ENCODE data around the gene ANKS4B.
"Not testable (repeated sequence)": the region's sequence is repeated elsewhere in the genome, so short reads cannot be mapped to it uniquely, and the experiment has no call there.

The ANKS4B gene

DNA sequence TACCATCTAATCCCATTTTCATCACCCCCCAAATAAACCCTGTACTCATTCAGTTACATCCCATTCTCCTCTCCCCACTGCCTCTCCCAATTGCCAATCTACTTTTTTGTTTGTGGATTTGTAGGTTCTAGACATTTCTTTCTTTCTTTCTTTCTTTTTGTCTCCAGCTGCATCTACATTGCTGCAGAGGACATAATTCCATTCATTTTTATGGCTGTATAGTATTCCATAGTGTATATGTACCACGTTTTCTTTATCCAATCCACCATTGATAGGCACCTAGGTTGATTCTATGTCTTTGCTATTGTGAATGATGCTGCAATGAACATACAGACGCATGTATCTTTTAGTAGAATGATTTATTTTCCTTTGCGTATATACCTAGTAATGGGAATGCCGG is 50.9 kb downstream of the ANKS4B start:
- H3K4me3 ChIP-seq (replicated peaks in 1 of 2; ENCODE audit: low read depth in 2 of 2, low read length in 2 of 2), result no peak overlapping the region
- DNase-seq (ENCODE audit: low read depth in 2 of 2), result no peak
- TF ChIP-seq, protein P1, sequence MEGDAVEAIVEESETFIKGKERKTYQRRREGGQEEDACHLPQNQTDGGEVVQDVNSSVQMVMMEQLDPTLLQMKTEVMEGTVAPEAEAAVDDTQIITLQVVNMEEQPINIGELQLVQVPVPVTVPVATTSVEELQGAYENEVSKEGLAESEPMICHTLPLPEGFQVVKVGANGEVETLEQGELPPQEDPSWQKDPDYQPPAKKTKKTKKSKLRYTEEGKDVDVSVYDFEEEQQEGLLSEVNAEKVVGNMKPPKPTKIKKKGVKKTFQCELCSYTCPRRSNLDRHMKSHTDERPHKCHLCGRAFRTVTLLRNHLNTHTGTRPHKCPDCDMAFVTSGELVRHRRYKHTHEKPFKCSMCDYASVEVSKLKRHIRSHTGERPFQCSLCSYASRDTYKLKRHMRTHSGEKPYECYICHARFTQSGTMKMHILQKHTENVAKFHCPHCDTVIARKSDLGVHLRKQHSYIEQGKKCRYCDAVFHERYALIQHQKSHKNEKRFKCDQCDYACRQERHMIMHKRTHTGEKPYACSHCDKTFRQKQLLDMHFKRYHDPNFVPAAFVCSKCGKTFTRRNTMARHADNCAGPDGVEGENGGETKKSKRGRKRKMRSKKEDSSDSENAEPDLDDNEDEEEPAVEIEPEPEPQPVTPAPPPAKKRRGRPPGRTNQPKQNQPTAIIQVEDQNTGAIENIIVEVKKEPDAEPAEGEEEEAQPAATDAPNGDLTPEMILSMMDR (IDR thresholded peaks at IDR 0.05; ENCODE audit: low read depth, low read length), result no peak

DNA sequence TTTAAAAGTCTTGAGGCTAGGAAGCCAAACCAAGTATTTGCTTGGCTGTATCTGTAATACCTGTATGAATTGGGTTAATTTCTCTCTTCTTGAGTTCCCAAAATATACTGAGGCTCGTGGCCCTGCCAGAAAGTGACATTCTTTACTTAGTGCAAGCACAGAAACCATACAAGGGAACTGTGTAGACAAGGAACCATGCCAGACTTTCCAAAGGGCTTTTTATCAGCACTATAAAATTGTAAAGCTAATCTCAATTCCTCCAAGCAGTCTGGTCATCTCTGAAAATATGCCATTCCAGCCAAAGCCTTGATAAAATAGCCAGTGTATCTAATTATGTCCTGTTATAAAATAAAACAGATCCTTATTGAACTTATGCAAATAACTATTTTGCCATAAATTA is 51.8 kb downstream of the ANKS4B start:
- TF ChIP-seq, protein P1 (IDR thresholded peaks at IDR 0.05; ENCODE audit: low read depth, low read length), result no peak
- DNase-seq (ENCODE audit: low read depth in 2 of 2), result no peak
- no peak overlapping the region for H3K4me3 ChIP-seq (replicated peaks in 1 of 2; ENCODE audit: low read depth in 2 of 2, low read length in 2 of 2)

DNA sequence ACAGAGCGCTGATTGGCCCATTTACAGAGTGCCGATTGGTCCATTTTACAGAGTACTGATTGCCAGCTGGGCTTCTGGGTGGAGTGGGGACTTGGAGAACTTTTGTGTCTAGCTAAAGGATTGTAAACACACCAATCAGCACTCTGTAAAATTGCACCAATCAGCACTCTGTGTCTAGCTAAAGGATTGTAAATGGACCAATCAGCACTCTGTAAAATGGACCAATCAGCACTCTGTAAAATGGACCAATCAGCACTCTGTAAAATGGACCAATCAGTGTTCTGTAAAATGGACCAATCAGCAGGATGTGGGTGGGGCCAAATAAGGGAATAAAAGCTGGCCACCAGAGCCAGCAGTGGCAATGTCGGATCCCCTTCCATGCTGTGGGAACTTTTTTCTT is 56.3 kb downstream of the ANKS4B start:
- not testable (repeated sequence) for DNase-seq (ENCODE audit: low read depth in 2 of 2)

DNA sequence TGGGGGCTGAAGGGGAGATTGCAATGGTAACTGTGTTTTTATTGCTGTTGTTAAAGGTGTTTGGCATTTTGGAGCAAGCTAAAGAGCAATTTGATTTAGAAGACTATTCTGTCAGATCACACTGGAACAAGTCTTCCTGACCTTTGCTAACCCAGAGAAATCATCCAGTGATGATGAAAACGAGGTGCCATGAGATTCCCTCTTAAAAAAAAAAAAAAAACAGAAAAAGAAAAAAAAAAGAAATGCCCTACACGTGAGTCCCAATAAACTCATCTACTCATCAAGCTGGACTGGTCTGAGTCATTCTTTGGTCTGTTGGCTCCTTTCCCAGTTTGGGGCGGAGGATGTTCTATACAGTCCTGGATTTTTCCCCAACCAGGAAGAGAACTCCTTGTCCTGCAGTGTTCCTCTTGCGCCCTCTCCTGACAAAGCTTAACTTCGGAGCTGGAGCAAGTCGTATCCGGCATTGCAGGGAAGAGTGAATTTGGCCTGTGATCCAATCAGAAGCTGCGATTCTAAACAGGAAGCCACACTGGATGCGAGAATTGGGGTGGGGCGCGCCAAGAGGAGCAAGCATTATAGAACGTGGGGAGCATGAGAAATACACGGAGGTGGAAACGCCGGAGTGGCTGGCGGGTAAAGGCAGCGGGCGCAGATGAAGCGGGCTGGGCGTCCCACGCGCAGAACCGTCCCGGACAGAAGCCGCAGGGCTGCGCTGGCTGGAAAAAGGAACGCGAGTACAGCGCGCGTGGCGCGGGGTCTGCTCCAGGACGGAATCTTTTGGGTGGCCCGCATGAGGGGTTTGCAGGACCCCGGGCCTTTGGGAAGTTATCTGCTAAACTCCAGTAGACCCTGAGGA is 67.0 kb downstream of the ANKS4B start:
- DNase-seq (ENCODE audit: low read depth in 2 of 2), result peak; percentile 100
- TF ChIP-seq, protein P1 (IDR thresholded peaks at IDR 0.05; ENCODE audit: low read depth, low read length), result peak; percentile 89
- H3K4me3 ChIP-seq (replicated peaks in 1 of 2; ENCODE audit: low read depth in 2 of 2, low read length in 2 of 2), result peak overlapping the region; percentile 82 to 86

More for the DNA sequence above, 56.3 kb downstream of the ANKS4B start:
- not testable (repeated sequence) for H3K4me3 ChIP-seq (replicated peaks in 1 of 2; ENCODE audit: low read depth in 2 of 2, low read length in 2 of 2)

DNA sequence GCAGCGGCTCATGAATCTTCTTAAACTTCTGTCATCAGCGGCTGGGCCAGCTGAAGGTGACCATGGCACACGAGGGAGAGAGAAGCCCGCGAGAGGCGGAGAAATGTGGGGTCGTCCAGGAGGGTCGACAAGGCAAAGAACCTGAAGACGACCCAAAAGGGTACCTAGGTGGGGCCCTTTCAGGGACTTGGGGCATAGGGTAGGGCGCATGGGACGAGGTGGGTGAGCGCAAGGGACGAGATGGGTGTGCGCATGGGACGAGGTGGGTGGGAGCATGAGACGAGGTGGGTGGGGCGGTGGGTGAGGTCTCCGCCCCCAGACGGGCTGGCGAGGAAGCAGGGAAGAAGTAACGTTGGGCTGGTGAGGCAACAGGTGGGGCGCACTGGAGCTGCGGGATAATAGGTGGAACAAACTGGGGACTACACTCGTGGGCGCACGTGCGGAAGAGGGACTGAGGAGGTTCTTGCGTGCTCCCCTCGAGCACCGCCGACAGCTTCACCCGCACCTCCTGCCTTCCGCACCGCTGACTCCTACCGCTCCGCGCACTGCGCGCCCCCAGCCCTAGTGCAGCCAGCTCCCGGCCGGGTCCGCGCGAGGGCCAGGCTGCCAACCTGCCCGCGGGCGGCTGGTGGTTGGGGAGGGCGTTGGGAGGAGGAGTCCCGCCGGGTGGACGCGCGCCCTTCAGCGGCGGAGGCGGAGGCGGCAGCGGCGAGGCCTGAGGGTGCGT is 67.8 kb downstream of the ANKS4B start:
- DNase-seq (ENCODE audit: low read depth in 2 of 2), result peak; percentile 68 to 77
- TF ChIP-seq, protein P1 (IDR thresholded peaks at IDR 0.05; ENCODE audit: low read depth, low read length), result no peak
- H3K4me3 ChIP-seq (replicated peaks in 1 of 2; ENCODE audit: low read depth in 2 of 2, low read length in 2 of 2), result peak overlapping the region; percentile 82 to 86

DNA sequence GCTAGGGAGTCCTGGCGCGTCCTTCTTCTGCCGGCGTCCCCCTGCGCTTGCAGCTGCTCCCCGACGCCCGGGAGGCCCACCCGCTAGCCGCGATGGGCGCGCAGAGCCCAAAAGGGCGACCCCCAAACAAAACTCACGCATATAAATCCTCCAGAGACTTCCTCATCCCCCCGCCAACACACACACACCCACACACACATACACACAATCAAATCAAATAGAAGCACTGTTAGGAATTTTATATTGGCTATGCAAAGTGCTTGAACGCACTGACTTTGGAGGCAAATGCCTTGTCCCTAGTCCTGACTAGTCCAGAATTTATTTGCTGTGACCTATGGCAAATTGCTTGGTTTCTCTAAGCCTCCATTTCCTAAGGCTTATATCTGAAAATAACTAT is 68.4 kb downstream of the ANKS4B start:
- DNase-seq (ENCODE audit: low read depth in 2 of 2), result no peak

More for the DNA sequence above, 68.4 kb downstream of the ANKS4B start:
- peak overlapping the region; percentile 82 to 86 for H3K4me3 ChIP-seq (replicated peaks in 1 of 2; ENCODE audit: low read depth in 2 of 2, low read length in 2 of 2)
- TF ChIP-seq, protein P1 (IDR thresholded peaks at IDR 0.05; ENCODE audit: low read depth, low read length), result no peak

Measured in cardiac fibroblast (primary cell).